ENCODE data around the gene PEA15.

The PEA15 gene

GRCh38 chr1:160205242-160206035, at the start of gene PEA15:
TSS of gene PEA15 (plus strand) at chr1:160205384. CDS start at chr1:160211545, 6,161 bp downstream.
- DNase-seq (ENCODE audit: low spot score), result peak; percentile 71

- no peak for DNase-seq (ENCODE audit: low spot score)
Observed at GRCh38 chr1:160156361-160156760, 48.8 kb upstream of the PEA15 start.

- DNase-seq (ENCODE audit: low spot score), result no peak
Observed at GRCh38 chr1:160157174-160157573, 48.0 kb upstream of the PEA15 start.

- no peak for DNase-seq (ENCODE audit: low spot score)
Observed at GRCh38 chr1:160158031-160158430, 47.2 kb upstream of the PEA15 start.

- DNase-seq (ENCODE audit: low spot score), result no peak
Observed at GRCh38 chr1:160158534-160158933, 46.6 kb upstream of the PEA15 start.

- DNase-seq (ENCODE audit: low spot score), result no peak
Observed at GRCh38 chr1:160159846-160160245, 45.3 kb upstream of the PEA15 start.

- DNase-seq (ENCODE audit: low spot score), result peak; percentile 38
Observed at GRCh38 chr1:160161965-160162705, 43.0 kb upstream of the PEA15 start.

GRCh38 chr1:160162931-160163330, 42.3 kb upstream of the PEA15 start:
- DNase-seq (ENCODE audit: low spot score), result no peak

GRCh38 chr1:160163615-160164014, 41.6 kb upstream of the PEA15 start:
- no peak for DNase-seq (ENCODE audit: low spot score)

GRCh38 chr1:160164121-160164520, 41.1 kb upstream of the PEA15 start:
- DNase-seq (ENCODE audit: low spot score), result no peak

GRCh38 chr1:160166166-160166868, 38.9 kb upstream of the PEA15 start:
- no peak for DNase-seq (ENCODE audit: low spot score)

- no peak for DNase-seq (ENCODE audit: low spot score)
Observed at GRCh38 chr1:160167056-160167455, 38.1 kb upstream of the PEA15 start.

- DNase-seq (ENCODE audit: low spot score), result no peak
Observed at GRCh38 chr1:160167580-160167979, 37.6 kb upstream of the PEA15 start.

- no peak for DNase-seq (ENCODE audit: low spot score)
Observed at GRCh38 chr1:160168016-160168415, 37.2 kb upstream of the PEA15 start.

GRCh38 chr1:160168609-160169369, 36.4 kb upstream of the PEA15 start:
- no peak for DNase-seq (ENCODE audit: low spot score)

GRCh38 chr1:160169553-160170399, 35.4 kb upstream of the PEA15 start:
- DNase-seq (ENCODE audit: low spot score), result no peak

- DNase-seq (ENCODE audit: low spot score), result peak; percentile 44
Observed at GRCh38 chr1:160171354-160171753, 33.8 kb upstream of the PEA15 start.

- DNase-seq (ENCODE audit: low spot score), result no peak
Observed at GRCh38 chr1:160171980-160172379, 33.2 kb upstream of the PEA15 start.

- no peak for DNase-seq (ENCODE audit: low spot score)
Observed at GRCh38 chr1:160177231-160177630, 28.0 kb upstream of the PEA15 start.

GRCh38 chr1:160177667-160178066, 27.5 kb upstream of the PEA15 start:
- DNase-seq (ENCODE audit: low spot score), result no peak

GRCh38 chr1:160178731-160179130, 26.5 kb upstream of the PEA15 start:
- DNase-seq (ENCODE audit: low spot score), result no peak
